HL-60/S4 treated with phorbol 12-myristate 13-acetate at 8.2 ng/mL for 4 days and 3 days (cell line): Measurements from ENCODE around the gene COL18A1.

Source experiments
- in situ Hi-C: fragments of 300-500 bp; cut with MboI; formaldehyde crosslinking; loops from 2 replicates; pipeline ENCODE4 v1.15.0; 2022; ENCODE audit warnings: low sequenced_read_pairs

The COL18A1 gene

DNA sequence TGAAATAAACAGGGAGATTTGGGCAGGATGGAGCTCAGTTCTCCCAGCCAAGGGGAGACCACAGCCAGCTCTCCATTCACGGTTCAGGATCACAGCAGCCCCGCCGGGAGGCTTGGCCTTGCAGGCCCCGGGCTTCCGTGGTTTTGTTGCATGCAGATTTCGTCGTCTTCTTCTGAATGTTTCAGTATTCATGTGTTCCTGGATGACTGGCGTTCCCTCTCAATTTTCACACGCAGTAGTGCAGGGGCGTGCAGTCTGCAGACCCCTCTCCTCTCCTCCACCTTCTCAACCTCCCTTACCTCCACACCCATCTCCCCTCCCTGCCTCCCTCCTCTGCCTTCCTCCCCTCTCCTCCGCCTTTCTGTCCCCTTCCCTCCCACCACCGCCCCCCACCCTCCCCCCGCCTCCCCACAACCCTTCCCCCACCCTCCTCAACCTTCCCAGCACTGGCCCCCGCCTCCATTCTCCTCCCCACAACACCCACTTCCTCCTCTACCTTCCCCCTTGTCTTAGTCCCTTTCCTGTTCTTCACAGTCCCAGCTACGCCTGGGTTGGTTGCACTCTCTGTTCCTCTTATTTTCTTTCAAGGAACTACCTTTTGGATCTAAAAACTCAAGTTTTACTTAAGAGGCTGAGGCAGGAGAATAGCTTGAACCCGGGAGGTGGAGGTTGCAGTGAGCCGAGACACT is 145.7 kb downstream of the COL18A1 start:
- in situ Hi-C loops: loop anchor here (25.0 kb wide), 1 partner anchor 262 kb away; no protein-coding TSS in a partner anchor

- in situ Hi-C loops: loop anchor here (25.0 kb wide), 1 partner anchor 261 kb away; no protein-coding TSS in a partner anchor
Measured at GRCh38 chr21:45551316-45551715, 146.4 kb downstream of the COL18A1 start.

DNA sequence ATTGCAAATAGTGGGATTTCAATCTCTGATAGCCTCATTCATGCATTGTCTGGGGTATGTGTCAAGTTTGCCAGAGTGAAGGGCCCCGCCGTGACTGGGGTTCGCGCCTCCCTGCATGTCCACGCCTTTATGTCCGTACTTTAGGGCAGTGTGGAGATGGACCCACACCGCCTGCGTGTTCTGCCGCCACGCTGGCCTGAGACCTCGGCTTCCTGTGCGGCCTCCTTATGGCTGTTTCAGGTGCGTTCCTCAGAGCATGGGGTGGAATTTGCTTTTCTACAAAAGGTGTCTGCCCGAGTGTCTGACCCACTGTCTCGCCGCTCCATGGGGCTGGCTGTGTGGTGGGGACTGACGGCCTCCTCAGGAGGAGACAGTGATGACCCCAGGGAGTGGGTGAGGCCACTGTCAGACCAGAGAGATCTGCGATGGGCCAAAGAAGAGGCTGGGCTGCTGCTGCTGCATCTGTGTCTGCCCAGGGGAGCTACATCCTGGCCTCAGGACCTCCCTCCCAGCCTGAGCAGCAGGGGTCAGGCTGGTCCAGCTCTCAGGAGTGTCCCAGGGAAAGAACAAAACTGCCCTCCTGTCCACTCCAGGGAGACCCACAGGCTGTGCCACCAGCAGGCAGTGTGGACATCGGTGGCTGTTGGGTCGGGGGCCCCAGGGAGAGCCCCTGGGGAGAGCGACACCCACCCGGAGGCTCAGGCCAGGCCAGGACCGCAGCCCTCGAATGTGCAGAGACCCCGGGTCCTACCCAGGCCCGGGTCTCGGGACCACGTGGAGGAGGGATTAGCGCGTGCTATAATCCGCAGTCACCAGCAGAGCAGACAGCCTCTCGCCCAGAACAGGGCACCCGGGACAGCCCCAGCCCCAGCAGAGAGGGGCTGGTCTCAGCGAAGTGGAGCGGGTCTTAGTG is 147.1 kb downstream of the COL18A1 start:
- in situ Hi-C loops: loop anchor here (25.0 kb wide), 1 partner anchor 260 kb away; no protein-coding TSS in a partner anchor

GRCh38 chr21:45552696-45553391 is 147.9 kb downstream of the COL18A1 start:
- in situ Hi-C loops: loop anchor here (25.0 kb wide), 1 partner anchor 259 kb away; no protein-coding TSS in a partner anchor

DNA sequence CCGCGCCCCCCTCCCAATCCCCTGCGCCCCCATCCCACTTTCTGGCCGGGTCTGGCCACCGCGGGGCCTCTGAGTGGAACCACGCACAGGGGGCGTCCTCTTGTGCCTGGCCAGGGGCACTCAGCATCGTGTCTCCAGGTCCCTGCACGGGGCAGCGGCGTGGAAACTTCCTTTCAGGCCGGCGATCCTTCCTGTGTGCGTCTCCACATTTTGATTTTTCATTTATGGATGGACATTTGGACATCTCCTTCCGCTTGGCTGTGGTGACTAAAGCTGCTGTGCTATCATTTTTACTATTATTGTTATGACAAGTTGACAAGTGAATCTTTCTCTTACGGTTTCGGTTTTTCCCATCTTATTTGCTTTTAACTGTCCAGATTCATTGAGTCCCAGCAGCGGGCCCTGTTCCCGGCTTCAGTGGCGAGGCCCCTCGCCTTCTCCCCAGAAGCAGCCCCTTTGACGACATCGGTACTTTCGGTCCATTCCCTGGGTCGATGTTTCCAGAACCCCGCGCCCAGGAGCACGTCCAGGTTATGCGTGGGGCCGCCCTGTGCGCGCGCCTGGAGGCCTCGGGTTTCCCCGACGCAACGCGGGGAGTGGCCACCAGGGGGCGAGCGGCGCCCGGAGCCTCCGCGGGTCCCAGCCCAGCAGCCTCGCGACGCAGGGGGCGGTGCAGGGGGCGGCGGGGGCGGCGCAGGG is 149.7 kb downstream of the COL18A1 start:
- in situ Hi-C loops: loop anchor here (25.0 kb wide), 1 partner anchor 258 kb away; no protein-coding TSS in a partner anchor

DNA sequence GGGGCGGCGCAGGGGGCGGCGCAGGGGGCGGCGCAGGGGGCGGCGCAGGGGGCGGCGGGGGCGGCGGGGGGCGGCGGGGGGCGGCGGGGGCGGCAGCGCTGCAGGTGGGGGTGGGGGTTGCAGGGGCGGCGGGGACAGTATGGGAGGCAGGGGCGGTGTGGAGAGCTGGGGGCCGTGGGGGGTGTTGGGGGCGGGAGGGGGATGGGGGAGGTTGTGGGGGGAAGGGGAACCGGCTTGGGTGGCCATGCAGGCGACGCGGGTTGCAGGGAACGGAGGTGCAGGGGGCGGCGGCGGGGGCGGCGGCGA is 150.2 kb downstream of the COL18A1 start:
- in situ Hi-C loops: loop anchor here (25.0 kb wide), 1 partner anchor 257 kb away; no protein-coding TSS in a partner anchor

DNA sequence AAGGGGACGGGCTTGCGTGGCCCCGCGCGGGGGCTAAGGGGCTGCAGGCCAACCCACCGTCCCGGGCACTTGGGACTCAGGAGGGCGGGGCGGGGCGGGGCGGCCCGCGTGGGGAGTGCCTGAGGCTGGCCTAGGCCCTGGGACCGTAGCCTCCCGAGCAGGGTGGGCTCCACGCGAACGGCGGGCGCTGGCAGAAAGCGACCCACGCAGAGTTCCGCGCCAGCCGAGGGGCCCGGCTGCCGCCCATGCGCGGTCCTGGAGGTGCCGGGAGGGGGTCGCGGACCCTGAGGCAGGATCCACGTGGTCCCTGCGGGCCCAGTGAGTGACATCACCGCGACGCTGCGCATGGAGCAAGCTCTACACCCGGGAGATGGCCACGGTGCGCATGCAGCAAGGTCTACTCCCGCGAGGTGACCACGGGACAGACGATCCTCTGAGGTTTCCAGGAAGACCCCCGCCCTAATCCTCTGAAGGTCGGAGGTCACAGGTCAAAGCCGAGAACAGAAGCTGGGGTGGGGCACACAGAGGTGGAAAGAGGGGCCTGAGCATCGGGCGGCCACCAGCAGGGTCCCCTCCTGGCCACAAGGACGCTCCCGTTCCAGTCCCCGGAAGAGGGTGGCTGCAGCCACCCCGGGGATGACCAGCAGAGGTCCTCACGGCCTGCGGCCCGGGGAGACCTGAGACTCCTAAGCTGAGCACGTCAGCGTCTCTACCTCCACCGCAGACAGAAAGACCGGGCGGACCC is 150.8 kb downstream of the COL18A1 start:
- in situ Hi-C loops: loop anchor here (25.0 kb wide), 1 partner anchor 257 kb away; no protein-coding TSS in a partner anchor

- in situ Hi-C loops: loop anchor here (25.0 kb wide), 1 partner anchor 256 kb away; no protein-coding TSS in a partner anchor
Measured at GRCh38 chr21:45556302-45556644, 151.3 kb downstream of the COL18A1 start.

GRCh38 chr21:45556645-45557615 is 152.0 kb downstream of the COL18A1 start:
- in situ Hi-C loops: loop anchor here (25.0 kb wide), 1 partner anchor 255 kb away; no protein-coding TSS in a partner anchor

DNA sequence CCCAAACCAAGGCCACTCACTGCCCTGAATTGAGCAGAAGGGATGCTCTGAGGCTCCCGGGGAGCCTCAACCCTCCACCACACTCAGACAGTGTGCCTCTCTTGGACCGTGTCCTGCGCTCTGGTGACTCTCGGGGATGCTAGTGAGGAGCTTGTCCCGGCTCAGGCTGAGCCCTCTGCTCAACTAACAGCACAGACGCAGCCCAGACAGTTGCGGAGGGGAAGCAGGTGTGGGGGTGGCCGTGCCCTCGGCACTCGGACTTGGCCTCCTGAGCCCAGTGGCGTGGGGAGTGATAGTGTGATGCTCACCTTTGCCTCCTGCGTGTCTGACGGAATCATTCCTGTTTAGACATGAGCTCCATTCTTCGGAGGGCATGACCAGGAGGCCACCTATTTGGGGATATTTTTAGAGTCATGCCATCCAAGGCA is 152.7 kb downstream of the COL18A1 start:
- in situ Hi-C loops: loop anchor here (25.0 kb wide), 1 partner anchor 255 kb away; no protein-coding TSS in a partner anchor

DNA sequence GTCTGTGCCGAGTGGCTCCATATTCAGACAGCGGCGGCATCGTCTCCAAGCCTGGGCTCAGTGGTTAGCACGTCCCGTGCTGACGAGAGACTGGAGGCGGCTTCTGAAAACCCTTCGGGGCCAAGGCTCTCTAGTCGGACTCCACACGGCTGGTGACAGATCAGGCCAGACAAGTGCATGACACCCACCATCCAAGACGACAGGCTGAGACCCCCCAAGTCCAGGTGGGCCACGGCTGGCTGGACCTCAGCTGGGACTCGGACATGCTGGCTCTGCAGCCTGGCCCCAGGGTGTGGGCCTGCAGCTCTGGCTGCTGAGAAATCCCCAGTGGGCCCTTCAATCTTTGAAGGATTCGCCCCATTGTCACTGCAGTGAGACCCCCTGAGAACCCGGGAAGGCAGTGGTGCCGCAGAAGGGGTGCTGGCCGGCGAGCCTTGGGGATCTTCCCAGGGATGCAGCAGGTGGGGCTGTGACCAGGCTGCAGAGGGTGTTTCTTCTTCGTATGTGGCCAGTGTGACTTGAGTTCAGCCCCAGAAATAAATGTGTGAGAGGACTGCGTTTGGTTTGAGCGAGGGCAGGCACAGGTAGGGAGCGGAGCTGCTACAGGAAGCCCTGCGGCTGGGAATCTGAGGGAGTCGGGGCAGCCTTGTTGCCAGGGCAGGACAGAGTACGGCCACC is 153.2 kb downstream of the COL18A1 start:
- in situ Hi-C loops: loop anchor here (25.0 kb wide), 1 partner anchor 254 kb away; no protein-coding TSS in a partner anchor

DNA sequence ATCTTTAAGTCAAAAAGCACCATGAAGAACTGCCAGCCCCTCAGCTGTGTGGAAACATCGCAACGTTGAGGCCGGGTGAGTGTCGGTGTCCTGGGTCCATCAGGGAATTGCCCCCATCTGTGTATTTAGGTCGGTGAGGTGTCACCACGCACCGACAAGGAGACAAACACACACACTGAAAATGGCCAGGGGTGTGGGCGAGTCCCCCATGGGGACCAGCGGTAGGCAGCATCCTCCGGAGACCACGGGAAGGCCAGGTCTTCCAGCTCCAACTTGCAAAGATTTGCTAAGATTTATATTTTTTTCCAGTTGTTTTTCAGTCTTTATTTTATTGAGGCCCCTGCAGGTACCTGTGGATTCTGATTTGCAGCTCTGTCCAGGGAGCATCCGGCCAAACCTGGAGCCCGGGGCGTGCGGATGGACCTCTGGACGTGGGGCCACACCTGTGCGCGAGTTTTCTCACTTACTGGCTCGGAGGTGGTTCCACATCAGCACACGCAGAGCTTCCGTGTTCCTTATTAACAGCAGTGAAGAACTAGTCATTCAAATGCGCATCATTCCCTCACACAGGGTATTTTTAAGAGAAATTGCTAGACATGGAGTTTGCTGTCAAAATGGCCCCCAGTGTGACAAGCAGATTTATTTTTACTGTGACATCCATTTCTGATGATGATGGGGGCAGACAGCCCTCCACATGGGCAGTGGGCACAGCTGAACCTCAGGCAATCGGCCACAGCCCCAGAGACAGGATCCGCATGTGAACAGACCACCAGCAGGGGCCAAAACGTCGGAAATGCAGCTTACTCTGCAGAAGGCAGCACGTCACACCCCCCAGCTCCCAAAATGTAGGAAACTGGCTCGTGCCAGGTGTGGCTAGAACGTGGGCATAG is 154.5 kb downstream of the COL18A1 start:
- in situ Hi-C loops: loop anchor here (25.0 kb wide), 1 partner anchor 253 kb away; no protein-coding TSS in a partner anchor

DNA sequence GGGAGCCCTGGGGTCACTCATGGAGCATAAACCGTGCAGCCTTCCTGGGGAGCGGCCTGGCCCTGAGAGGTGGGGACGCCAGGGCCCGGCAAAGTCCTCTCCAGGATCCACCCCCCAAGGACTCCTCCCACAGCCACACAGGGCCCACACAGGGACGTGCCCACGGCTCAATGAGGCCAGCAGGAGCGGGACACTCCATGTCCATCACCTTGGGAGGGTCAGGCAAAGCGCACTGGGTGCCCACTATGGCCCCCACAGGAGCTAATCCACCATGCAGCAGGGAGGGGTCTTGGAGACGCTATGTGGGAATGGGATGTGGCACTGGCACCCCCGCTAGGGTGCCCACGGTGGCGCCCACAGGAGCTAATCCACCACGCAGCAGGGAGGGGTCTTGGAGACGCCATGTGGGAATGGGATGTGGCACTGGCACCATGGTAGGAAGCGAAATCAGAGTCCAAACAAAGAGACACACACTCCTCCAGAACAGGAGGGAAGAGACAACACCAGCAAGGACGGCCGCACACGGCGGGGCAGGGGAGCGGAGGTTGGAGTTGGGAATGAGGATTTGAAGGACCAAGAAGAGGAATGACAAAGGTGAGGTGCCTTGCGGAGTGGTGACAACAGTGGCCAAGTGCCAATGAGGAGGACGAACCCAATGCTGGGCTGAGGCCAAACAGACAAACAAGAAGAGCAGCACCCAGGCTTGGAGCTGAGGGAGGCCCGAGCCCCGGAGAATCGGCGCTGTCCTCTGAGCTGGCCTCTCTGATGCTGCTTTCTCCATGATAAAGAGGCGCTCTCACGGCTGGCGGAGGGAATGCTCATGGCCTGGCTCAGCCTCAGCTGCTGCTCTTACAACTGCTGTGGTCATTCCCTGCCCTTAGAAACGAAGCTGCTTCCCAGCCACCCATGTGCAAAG is 155.4 kb downstream of the COL18A1 start:
- in situ Hi-C loops: loop anchor here (25.0 kb wide), 1 partner anchor 252 kb away; no protein-coding TSS in a partner anchor

- in situ Hi-C loops: loop anchor here (25.0 kb wide), 1 partner anchor 251 kb away; no protein-coding TSS in a partner anchor
Measured at GRCh38 chr21:45561241-45561640, 156.3 kb downstream of the COL18A1 start.

- in situ Hi-C loops: loop anchor here (25.0 kb wide), 1 partner anchor 250 kb away; no protein-coding TSS in a partner anchor
Measured at GRCh38 chr21:45562402-45562801, 157.4 kb downstream of the COL18A1 start.
